ENCODE measurements around the gene ATP5ME.

Gene ATP5ME

GRCh38 chr4:688854-689681, 15.0 kb upstream of the ATP5ME start, which contains the start of gene SLC49A3:
SLC49A3 (minus strand) TSS chr4:689151; CDS start chr4:689127, 24 bp downstream.
- Histone ChIP-seq H3K4me3 (ENCODE audit: low read length) (peak within 1 kb of the TSS; percentile 48; the same call in 1 of the 2 replicates), H3K4me1 (ENCODE audit: control insufficient read depth, insufficient read depth, low read length) (peaks cover 12% of the 10 kb centered on the region), H3K9me3 (ENCODE audit: control insufficient read depth, insufficient read depth, low read length) (no peaks in the 10 kb centered on the region), H3K36me3 (ENCODE audit: control insufficient read depth, insufficient read depth, low read length) (no peaks in the 10 kb centered on the region; the same call in 1 of the 2 replicates), H3K27ac (ENCODE audit: low read length) (no peak within 1 kb of the TSS), H3K27me3 (ENCODE audit: control insufficient read depth, insufficient read depth, low read length) (no peaks in the 10 kb centered on the region)
- no CpG with 5 or more reads among the region's 59 CpGs for WGBS (ENCODE audit: insufficient coverage, insufficient read length)
- no peak for DNase-seq (ENCODE audit: low read depth, low spot score)

DNA sequence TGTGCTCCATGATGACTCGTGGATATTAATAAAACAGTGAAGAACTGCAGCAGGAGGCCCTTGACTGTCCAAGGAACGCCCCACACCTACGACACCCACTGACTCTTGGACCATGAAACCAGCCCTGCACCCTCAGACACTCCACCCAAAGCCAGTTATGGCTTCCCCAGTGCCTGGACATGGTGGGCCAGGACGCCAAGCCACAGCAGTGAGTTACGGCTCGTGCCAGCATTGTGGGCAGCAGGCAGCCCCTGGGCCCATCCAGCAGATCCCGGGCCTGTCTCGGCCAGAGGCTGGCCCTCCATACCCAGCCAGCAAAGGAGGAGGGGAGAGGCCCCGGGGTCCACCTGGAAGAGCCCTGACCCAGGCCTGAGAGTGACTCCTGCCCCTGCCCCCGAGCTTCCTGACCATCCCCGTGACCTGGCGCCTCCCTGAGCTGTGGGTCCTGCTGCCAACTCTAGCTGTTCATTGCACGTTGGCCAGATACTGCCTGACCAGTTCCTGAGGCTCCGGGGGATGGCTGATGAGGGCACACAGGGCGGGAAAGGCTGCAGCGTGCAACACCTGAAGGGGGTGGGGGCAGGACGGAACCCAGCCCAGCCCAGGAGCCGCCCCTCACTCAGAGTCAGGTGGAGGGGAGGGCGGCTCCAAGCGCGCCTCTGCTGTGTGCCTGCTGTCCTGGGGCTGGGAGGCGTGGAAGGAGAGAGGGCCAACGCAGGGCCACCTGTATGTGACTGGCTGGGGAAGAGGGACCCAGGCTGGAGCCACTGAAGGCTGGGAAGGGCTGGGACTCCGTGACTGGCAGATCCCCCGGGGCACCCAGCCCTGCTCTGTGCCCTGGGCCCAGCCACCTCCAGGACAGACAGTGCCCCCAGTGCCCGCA, 14.1 kb upstream of the ATP5ME start:
- H3K27me3 ChIP-seq (ENCODE audit: control insufficient read depth, insufficient read depth, low read length) = no peaks in the 10 kb centered on the region
- no peak for DNase-seq (ENCODE audit: low read depth, low spot score)
- H3K9me3 ChIP-seq (ENCODE audit: control insufficient read depth, insufficient read depth, low read length) = no peaks in the 10 kb centered on the region
- H3K4me3 ChIP-seq (ENCODE audit: low read length) = peak overlapping the region; percentile 48; the same call in 1 of the 2 replicates
- no peaks in the 10 kb centered on the region; the same call in 1 of the 2 replicates for H3K36me3 ChIP-seq (ENCODE audit: control insufficient read depth, insufficient read depth, low read length)
- WGBS (ENCODE audit: insufficient coverage, insufficient read length) = no CpG with 5 or more reads among the region's 26 CpGs
- peaks cover 14% of the 10 kb centered on the region for H3K4me1 ChIP-seq (ENCODE audit: control insufficient read depth, insufficient read depth, low read length)
- no peak overlapping the region for H3K27ac ChIP-seq (ENCODE audit: low read length)

GRCh38 chr4:687048-687970, 13.2 kb upstream of the ATP5ME start:
- Histone ChIP-seq H3K36me3 (ENCODE audit: control insufficient read depth, insufficient read depth, low read length) (no peaks in the 10 kb centered on the region), H3K4me3 (ENCODE audit: low read length) (no peak overlapping the region), H3K9me3 (ENCODE audit: control insufficient read depth, insufficient read depth, low read length) (no peaks in the 10 kb centered on the region), H3K27me3 (ENCODE audit: control insufficient read depth, insufficient read depth, low read length) (no peaks in the 10 kb centered on the region), H3K27ac (ENCODE audit: low read length) (no peak overlapping the region), H3K4me1 (ENCODE audit: control insufficient read depth, insufficient read depth, low read length) (peaks cover 16% of the 10 kb centered on the region)
- DNase-seq (ENCODE audit: low read depth, low spot score) = no peak
- no CpG with 5 or more reads among the region's 38 CpGs for WGBS (ENCODE audit: insufficient coverage, insufficient read length)

DNA sequence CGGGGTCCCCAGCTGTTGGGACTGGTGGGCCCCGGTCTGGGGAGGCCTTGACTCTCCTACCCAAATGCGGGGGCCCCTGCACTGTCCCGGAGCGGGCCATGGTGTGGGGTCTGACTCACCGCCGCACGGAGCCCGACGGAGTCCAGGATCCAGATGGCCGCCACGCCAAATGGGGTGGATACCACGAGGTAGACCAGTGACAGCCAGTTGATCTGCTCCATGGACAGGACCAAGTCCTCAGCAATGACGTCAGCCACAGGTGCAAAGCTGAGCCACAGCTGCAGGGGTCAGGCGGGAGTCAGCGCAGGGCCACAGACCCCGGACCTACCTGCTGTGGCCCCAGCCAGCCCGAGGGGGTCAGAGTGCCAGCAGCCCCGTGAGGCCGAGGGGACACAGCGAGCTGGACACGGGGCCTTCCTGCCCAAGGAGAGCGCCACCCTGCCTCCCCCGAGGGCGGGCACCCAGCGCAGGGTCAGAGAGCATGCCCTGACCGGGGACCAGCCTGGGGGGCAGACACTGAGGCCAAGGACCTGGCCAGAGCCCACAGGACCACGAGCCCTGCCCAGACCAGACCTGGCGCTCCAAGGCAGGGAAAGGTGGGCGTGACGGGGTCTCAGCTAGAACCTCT, 12.5 kb upstream of the ATP5ME start:
- no peak for DNase-seq (ENCODE audit: low read depth, low spot score)
- no peaks in the 10 kb centered on the region for H3K27me3 ChIP-seq (ENCODE audit: control insufficient read depth, insufficient read depth, low read length)
- H3K27ac ChIP-seq (ENCODE audit: low read length) = no peak overlapping the region
- no CpG with 5 or more reads among the region's 31 CpGs for WGBS (ENCODE audit: insufficient coverage, insufficient read length)
- H3K4me3 ChIP-seq (ENCODE audit: low read length) = no peak overlapping the region
- no peaks in the 10 kb centered on the region for H3K36me3 ChIP-seq (ENCODE audit: control insufficient read depth, insufficient read depth, low read length)
- H3K4me1 ChIP-seq (ENCODE audit: control insufficient read depth, insufficient read depth, low read length) = peaks cover 16% of the 10 kb centered on the region
- no peaks in the 10 kb centered on the region for H3K9me3 ChIP-seq (ENCODE audit: control insufficient read depth, insufficient read depth, low read length)

- Histone ChIP-seq H3K4me3 (ENCODE audit: low read length) (no peak overlapping the region), H3K27ac (ENCODE audit: low read length) (no peak overlapping the region), H3K27me3 (ENCODE audit: control insufficient read depth, insufficient read depth, low read length) (no peaks in the 10 kb centered on the region), H3K36me3 (ENCODE audit: control insufficient read depth, insufficient read depth, low read length) (no peaks in the 10 kb centered on the region), H3K9me3 (ENCODE audit: control insufficient read depth, insufficient read depth, low read length) (no peaks in the 10 kb centered on the region), H3K4me1 (ENCODE audit: control insufficient read depth, insufficient read depth, low read length) (peaks cover 16% of the 10 kb centered on the region)
- no peak for DNase-seq (ENCODE audit: low read depth, low spot score)
- no CpG with 5 or more reads among the region's 37 CpGs for WGBS (ENCODE audit: insufficient coverage, insufficient read length)
Measured at GRCh38 chr4:685679-686412, 11.8 kb upstream of the ATP5ME start.

GRCh38 chr4:684623-685327, 10.7 kb upstream of the ATP5ME start:
- Histone ChIP-seq H3K4me3 (ENCODE audit: low read length) (no peak overlapping the region), H3K9me3 (ENCODE audit: control insufficient read depth, insufficient read depth, low read length) (no peaks in the 10 kb centered on the region), H3K27ac (ENCODE audit: low read length) (no peak overlapping the region), H3K36me3 (ENCODE audit: control insufficient read depth, insufficient read depth, low read length) (no peaks in the 10 kb centered on the region), H3K27me3 (ENCODE audit: control insufficient read depth, insufficient read depth, low read length) (no peaks in the 10 kb centered on the region), H3K4me1 (ENCODE audit: control insufficient read depth, insufficient read depth, low read length) (peaks cover 17% of the 10 kb centered on the region)
- no peak for DNase-seq (ENCODE audit: low read depth, low spot score)
- no CpG with 5 or more reads among the region's 21 CpGs for WGBS (ENCODE audit: insufficient coverage, insufficient read length)

- DNase-seq (ENCODE audit: low read depth, low spot score) = no peak
- no peaks in the 10 kb centered on the region for H3K27me3 ChIP-seq (ENCODE audit: control insufficient read depth, insufficient read depth, low read length)
- no peaks in the 10 kb centered on the region for H3K36me3 ChIP-seq (ENCODE audit: control insufficient read depth, insufficient read depth, low read length)
- peaks cover 12% of the 10 kb centered on the region for H3K4me1 ChIP-seq (ENCODE audit: control insufficient read depth, insufficient read depth, low read length)
- no CpG with 5 or more reads among the region's 19 CpGs for WGBS (ENCODE audit: insufficient coverage, insufficient read length)
- no peaks in the 10 kb centered on the region for H3K9me3 ChIP-seq (ENCODE audit: control insufficient read depth, insufficient read depth, low read length)
- no peak overlapping the region for H3K4me3 ChIP-seq (ENCODE audit: low read length)
- no peak overlapping the region for H3K27ac ChIP-seq (ENCODE audit: low read length)
Measured at GRCh38 chr4:683982-684622, 10.0 kb upstream of the ATP5ME start.

GRCh38 chr4:683247-683897, 9.3 kb upstream of the ATP5ME start:
- Histone ChIP-seq H3K9me3 (ENCODE audit: control insufficient read depth, insufficient read depth, low read length) (no peaks in the 10 kb centered on the region), H3K27me3 (ENCODE audit: control insufficient read depth, insufficient read depth, low read length) (no peaks in the 10 kb centered on the region), H3K4me1 (ENCODE audit: control insufficient read depth, insufficient read depth, low read length) (peaks cover 12% of the 10 kb centered on the region), H3K27ac (ENCODE audit: low read length) (no peak overlapping the region), H3K4me3 (ENCODE audit: low read length) (no peak overlapping the region), H3K36me3 (ENCODE audit: control insufficient read depth, insufficient read depth, low read length) (no peaks in the 10 kb centered on the region)
- no peak for DNase-seq (ENCODE audit: low read depth, low spot score)
- WGBS (ENCODE audit: insufficient coverage, insufficient read length) = no CpG with 5 or more reads among the region's 25 CpGs

Measured in iPS DF 6.9 (cell line).